B cell (primary cell): ENCODE measurements around the gene SRPK1. TPM values are rescaled to one million over a fixed set of nuclear protein-coding genes. Genes with fewer than 3 reads are reported as not detected.

Experiments used
- ATAC-seq: fragments of 200-7000 bp; cut with Tn5 transposase; one replicate; pipeline ENCODE4 v1.10.0; 2021; ENCODE audit warnings: low read depth, mild to moderate bottlenecking, moderate number of reproducible peaks, moderate library complexity
- CTCF ChIA-PET: fragments of 350-600 bp; sonication (Branson Sonifier 250); formaldehyde crosslinking; loops from one replicate; lab custom pipeline; 2021; ENCODE audit warnings: antibody characterized with exemption, inconsistent platforms; lab: Charles Lee
- POLR2A ChIA-PET: fragments of 350-600 bp; sonication (Branson Sonifier 250); formaldehyde crosslinking; loops from one replicate; lab custom pipeline; 2021; ENCODE audit warnings: antibody characterized with exemption; lab: Charles Lee
- DNase-seq: peaks from one replicate; pipeline ENCODE4 v3.0.0; 2013
- H2AFZ ChIP-seq: 2 replicates; pipeline ENCODE4 v1.6.1; 2012; ENCODE audit warnings: mild to moderate bottlenecking, low read depth, low read length; ENCODE audit not compliant: insufficient read depth, poor library complexity, severe bottlenecking
- H3K27ac ChIP-seq, 2 donors: 1 replicate in 1 of 2; 2 replicates in 1 of 2; pipeline ENCODE4 v1.5.1; 2012 to 2013; ENCODE audit warnings: low read length in 2 of 2, mild to moderate bottlenecking in 2 of 2, moderate library complexity in 1 of 2
- H3K27me3 ChIP-seq, 4 experiments: fragments of 200-600 bp in 1 of 4; sonication (generic) in 1 of 4; replicated peaks in 1 of 4; 1 replicate in 2 of 4; 2 replicates in 2 of 4; pipeline versions ENCODE4 v1.6.1 to v1.7.0; 2013 to 2016; ENCODE audit warnings: low read length in 3 of 4, mild to moderate bottlenecking in 2 of 4, mixed read lengths in 1 of 4, moderate library complexity in 1 of 4; ENCODE audit not compliant: insufficient read depth in 4 of 4, control insufficient read depth in 3 of 4; ENCODE audit errors: control extremely low read depth in 1 of 4
- H3K36me3 ChIP-seq, 2 experiments: replicated peaks in 1 of 2; 1 replicate in 1 of 2; 2 replicates in 1 of 2; pipeline versions ENCODE4 v1.6.1 to v1.7.1; 2013; ENCODE audit warnings: low read length in 1 of 2; ENCODE audit not compliant: insufficient read depth in 2 of 2, control insufficient read depth in 1 of 2; ENCODE audit errors: control extremely low read depth in 1 of 2, extremely low read depth in 1 of 2
- H3K4me1 ChIP-seq, 2 donors: fragments of 200-600 bp in 1 of 2; sonication (generic) in 1 of 2; 1 replicate in 1 of 2; 2 replicates in 1 of 2; pipeline versions ENCODE4 v1.5.1 to v1.6.1; 2013 to 2017; ENCODE audit warnings: low read length in 2 of 2; ENCODE audit not compliant: control insufficient read depth in 2 of 2, insufficient read depth in 2 of 2
- H3K4me2 ChIP-seq: replicated peaks from 2 replicates; pipeline ENCODE3; 2012; ENCODE audit warnings: mild to moderate bottlenecking, low read depth, low read length; ENCODE audit not compliant: poor library complexity, severe bottlenecking
- H3K4me3 ChIP-seq, 5 experiments: fragments of 200-600 bp in 1 of 5; sonication (generic) in 1 of 5; 1 replicate in 3 of 5; 2 replicates in 2 of 5; pipeline versions ENCODE4 v1.5.1 to v1.7.0; 2011 to 2016; ENCODE audit warnings: low read length in 4 of 5, mild to moderate bottlenecking in 4 of 5, low read depth in 2 of 5, control low read depth in 1 of 5, moderate library complexity in 1 of 5; ENCODE audit not compliant: insufficient read depth in 1 of 5; ENCODE audit errors: control extremely low read depth in 1 of 5, extremely low read depth in 1 of 5
- H3K79me2 ChIP-seq: fragments of 200-600 bp; sonication (generic); one replicate; pipeline ENCODE4 v1.6.0; 2016; ENCODE audit warnings: low read length; ENCODE audit not compliant: control insufficient read depth, insufficient read depth
- H3K9ac ChIP-seq: fragments of 200-600 bp; sonication (generic); 2 replicates; pipeline ENCODE4 v1.6.1; 2017; ENCODE audit warnings: mild to moderate bottlenecking, low read length, moderate library complexity
- H3K9me3 ChIP-seq, 3 donors: one replicate each; pipeline versions ENCODE4 v1.6.1 to v1.7.1; 2013; ENCODE audit warnings: low read length in 2 of 3; ENCODE audit not compliant: control insufficient read depth in 2 of 3, insufficient read depth in 1 of 3; ENCODE audit errors: control extremely low read depth in 1 of 3
- H4K20me1 ChIP-seq: 2 replicates; pipeline ENCODE4 v1.6.0; 2012; ENCODE audit warnings: mild to moderate bottlenecking, low read length; ENCODE audit not compliant: insufficient read depth, control insufficient read depth, poor library complexity, severe bottlenecking
- H3K27ac Mint-ChIP-seq: one replicate; pipeline ENCODE4 v1.8.0; 2021; ENCODE audit warnings: mixed read lengths
- H3K27me3 Mint-ChIP-seq: one replicate; pipeline ENCODE4 v1.8.0; 2021; ENCODE audit warnings: mixed read lengths
- H3K4me1 Mint-ChIP-seq: one replicate; pipeline ENCODE4 v1.8.0; 2021; ENCODE audit warnings: mixed read lengths
- H3K4me3 Mint-ChIP-seq: one replicate; pipeline ENCODE4 v1.8.0; 2021; ENCODE audit warnings: mixed read lengths
- H3K9me3 Mint-ChIP-seq: one replicate; pipeline ENCODE4 v1.8.0; 2022; ENCODE audit warnings: mixed read lengths; ENCODE audit not compliant: insufficient read depth
- EZH2 ChIP-seq: IDR thresholded peaks from 2 replicates; pipeline ENCODE4 v1.6.1; 2012; ENCODE audit warnings: borderline replicate concordance, low read depth, mild to moderate bottlenecking, moderate library complexity, low read length; ENCODE audit not compliant: insufficient read depth, poor library complexity, severe bottlenecking
- WGBS: methylation state at CpG from one replicate; pipeline ENCODE4 v1.1.5; 2013; ENCODE audit warnings: missing lambda C conversion rate; ENCODE audit not compliant: insufficient coverage; 5-methylcytosine and 5-hydroxymethylcytosine counted together
- intact Hi-C: fragments of 100-400 bp; cut with micrococcal nuclease; formaldehyde crosslinking; loops from one replicate; pipeline ENCODE4 v1.10.0; 2022
- polyA plus RNA-seq: library from polyadenylated mRNA; depleted of rRNA; stranded (reverse); fragments of >200 nt; gene quantifications from 2 replicates; pipeline ENCODE4 v1.2.3, GENCODE V29; 2012
- total RNA-seq, 2 donors: library from RNA; stranded (reverse); fragments of 120-200 nt in 1 of 2; gene quantifications; 1 replicate in 1 of 2; 2 replicates in 1 of 2; pipeline versions ENCODE4 v1.2.3 to v1.2.4, GENCODE V29; 2013 to 2022
- TF ChIP-seq, protein P1 (sequence below): fragments of 200-600 bp; IDR thresholded peaks from one replicate; pipeline ENCODE4 v1.8.0; 2022; ENCODE audit warnings: antibody characterized with exemption, mild to moderate bottlenecking

Gene SRPK1
- total and polyA plus RNA-seq, 2 donors (not counting 1 experiment from before 2014, with no cell fraction given) = 9.7 to 53.3 TPM

DNA sequence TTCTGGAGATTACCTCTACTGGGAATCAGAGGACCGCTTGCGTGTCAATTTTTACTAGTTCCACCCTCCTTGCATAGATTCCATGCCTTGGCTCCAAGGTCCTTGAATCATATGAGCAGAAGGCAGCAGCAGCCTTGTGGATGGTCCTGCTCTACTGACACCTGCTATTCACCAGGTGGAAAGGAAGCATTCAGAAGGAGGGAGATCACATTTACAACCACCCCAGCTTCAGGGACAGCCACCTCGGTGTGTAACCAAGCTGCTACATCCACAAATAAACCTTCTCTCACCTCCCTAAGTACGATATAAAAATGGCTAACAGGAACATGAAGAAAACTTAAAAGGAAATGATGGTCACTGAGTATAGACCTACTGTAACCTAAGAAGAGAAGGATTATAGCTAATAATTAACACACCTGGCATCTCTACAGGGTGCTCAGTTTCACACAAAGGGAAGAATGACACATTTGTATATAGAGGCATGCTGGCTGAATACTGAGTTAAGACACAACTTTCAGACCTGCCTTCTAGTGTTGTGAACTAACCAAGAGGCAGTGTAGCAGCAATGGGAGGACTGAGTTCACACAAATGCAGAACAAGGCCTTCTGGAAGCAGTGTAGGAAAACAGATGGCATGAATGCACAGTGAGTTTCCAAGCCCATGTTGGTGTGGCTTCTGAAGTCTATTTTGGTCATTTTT lies 46.3 kb upstream of the SRPK1 start:
- H3K79me2 ChIP-seq = no peaks in the 10 kb centered on the region
- no peaks in the 10 kb centered on the region for H3K27me3 ChIP-seq
- Mint-ChIP-seq H3K4me3 (no peak overlapping the region), H3K27me3 (peaks cover 6% of the 10 kb centered on the region), H3K27ac (no peak overlapping the region), H3K4me1 (no peaks in the 10 kb centered on the region), H3K9me3 (no peaks in the 10 kb centered on the region)
- POLR2A ChIA-PET = interaction anchor here (0.6 kb wide), 1 partner anchor 179 kb away, joined by 3 read pairs; no protein-coding TSS in a partner anchor
- intact Hi-C loops = no loop called here
- H2AFZ ChIP-seq = no peak overlapping the region
- TF ChIP-seq, protein P1, sequence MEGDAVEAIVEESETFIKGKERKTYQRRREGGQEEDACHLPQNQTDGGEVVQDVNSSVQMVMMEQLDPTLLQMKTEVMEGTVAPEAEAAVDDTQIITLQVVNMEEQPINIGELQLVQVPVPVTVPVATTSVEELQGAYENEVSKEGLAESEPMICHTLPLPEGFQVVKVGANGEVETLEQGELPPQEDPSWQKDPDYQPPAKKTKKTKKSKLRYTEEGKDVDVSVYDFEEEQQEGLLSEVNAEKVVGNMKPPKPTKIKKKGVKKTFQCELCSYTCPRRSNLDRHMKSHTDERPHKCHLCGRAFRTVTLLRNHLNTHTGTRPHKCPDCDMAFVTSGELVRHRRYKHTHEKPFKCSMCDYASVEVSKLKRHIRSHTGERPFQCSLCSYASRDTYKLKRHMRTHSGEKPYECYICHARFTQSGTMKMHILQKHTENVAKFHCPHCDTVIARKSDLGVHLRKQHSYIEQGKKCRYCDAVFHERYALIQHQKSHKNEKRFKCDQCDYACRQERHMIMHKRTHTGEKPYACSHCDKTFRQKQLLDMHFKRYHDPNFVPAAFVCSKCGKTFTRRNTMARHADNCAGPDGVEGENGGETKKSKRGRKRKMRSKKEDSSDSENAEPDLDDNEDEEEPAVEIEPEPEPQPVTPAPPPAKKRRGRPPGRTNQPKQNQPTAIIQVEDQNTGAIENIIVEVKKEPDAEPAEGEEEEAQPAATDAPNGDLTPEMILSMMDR = no peak
- no peak for TF ChIP-seq EZH2
- no peaks in the 10 kb centered on the region for H3K4me1 ChIP-seq
- no peak overlapping the region for H3K4me3 ChIP-seq
- no CpG with 5 or more reads among the region's 4 CpGs for WGBS
- DNase-seq = no peak
- H3K36me3 ChIP-seq = no peaks in the 10 kb centered on the region
- H4K20me1 ChIP-seq = no peaks in the 10 kb centered on the region
- no peak for ATAC-seq
- no peak overlapping the region for H3K9ac ChIP-seq
- H3K9me3 ChIP-seq = no peaks in the 10 kb centered on the region
- no peak overlapping the region for H3K27ac ChIP-seq
- H3K4me2 ChIP-seq = no peak overlapping the region
- CTCF ChIA-PET = interaction anchor here (0.6 kb wide), 1 partner anchor 703 kb away, joined by 5 read pairs; no protein-coding TSS in a partner anchor

DNA sequence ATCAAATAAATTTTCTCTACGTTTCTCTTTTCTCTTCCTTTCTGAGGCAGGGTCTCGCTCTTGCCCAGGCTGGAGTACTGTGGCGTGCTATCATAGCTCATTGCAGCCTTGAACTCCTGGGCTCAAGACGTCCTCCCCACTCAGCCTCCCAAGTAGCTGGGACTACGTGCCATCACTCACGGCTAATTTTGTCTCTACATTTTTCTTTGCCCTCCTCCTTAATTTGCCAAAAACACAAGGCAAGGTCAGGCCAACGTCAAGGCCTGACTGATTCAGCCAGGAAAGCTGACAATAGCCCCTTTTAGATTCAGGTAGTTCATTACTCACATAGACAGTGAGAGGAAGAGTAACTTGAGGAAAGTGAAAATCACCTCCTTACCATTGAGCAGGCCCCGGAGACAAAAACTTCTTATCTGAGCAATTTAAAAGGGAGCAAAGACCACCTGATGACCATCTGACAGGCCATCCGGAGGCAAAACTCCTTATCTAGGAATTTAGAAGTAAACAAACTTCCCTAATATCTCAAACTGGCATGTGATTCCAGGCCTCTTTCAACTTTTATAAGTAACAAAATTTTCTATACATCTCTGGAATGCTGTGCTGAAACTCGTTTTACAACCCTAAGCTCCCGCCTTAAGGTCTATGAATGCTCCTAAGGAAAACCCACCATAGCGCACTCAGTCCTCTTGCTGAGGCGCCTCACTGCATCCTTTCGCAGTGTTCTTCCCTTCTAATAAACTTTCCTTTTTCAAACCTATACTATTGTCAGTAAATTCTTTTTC lies 42.1 kb upstream of the SRPK1 start:
- TF ChIP-seq, protein P1 = no peak
- TF ChIP-seq EZH2 = no peak
- no peak overlapping the region for H3K4me3 Mint-ChIP-seq
- H3K27me3 Mint-ChIP-seq = peaks cover 34% of the 10 kb centered on the region
- Histone ChIP-seq H3K9me3 (no peaks in the 10 kb centered on the region), H3K36me3 (no peaks in the 10 kb centered on the region), H3K4me3 (no peak overlapping the region), H3K4me2 (no peak overlapping the region), H3K27ac (no peak overlapping the region), H3K9ac (no peak overlapping the region), H2AFZ (no peak overlapping the region), H3K4me1 (no peaks in the 10 kb centered on the region), H3K27me3 (peaks cover 0 to 11% (median 2%) of the 10 kb centered on the region in 4 experiments), H3K79me2 (no peaks in the 10 kb centered on the region), H4K20me1 (no peaks in the 10 kb centered on the region)
- DNase-seq (no peak), ATAC-seq (no peak)
- intact Hi-C loops = no loop called here
- no peaks in the 10 kb centered on the region for H3K9me3 Mint-ChIP-seq
- ChIA-PET POLR2A (no interaction called here), CTCF (no interaction called here)
- H3K27ac Mint-ChIP-seq = no peak overlapping the region
- H3K4me1 Mint-ChIP-seq = no peaks in the 10 kb centered on the region
- 93% methylated on average over 11 of the region's 14 CpGs for WGBS
